Activated T-helper 17 cell treated with anti-CD3 and anti-CD28 coated beads, Interleukin-2, amount 50 U/mL, for 72 hours (primary cell): ENCODE measurements around the gene KANSL3. TPM values are rescaled to one million over a fixed set of nuclear protein-coding genes. Genes with fewer than 3 reads are reported as not detected.
"Not testable (repeated sequence)": the region's sequence is repeated elsewhere in the genome, so short reads cannot be mapped to it uniquely, and the experiment has no call there.

Source experiments
- ATAC-seq: fragments of 150-1000 bp; cut with Tn5 transposase; replicated peaks from 2 replicates; pipeline ENCODE4 v1.10.0; 2021; ENCODE audit warnings: mild to moderate bottlenecking, moderate library complexity
- H3K27ac Mint-ChIP-seq: one replicate; pipeline ENCODE4 v1.8.0; 2022; ENCODE audit warnings: mixed read lengths
- H3K27me3 Mint-ChIP-seq: one replicate; pipeline ENCODE4 v1.8.0; 2022; ENCODE audit warnings: mixed read lengths
- H3K36me3 Mint-ChIP-seq: one replicate; pipeline ENCODE4 v1.8.0; 2022; ENCODE audit warnings: low read depth, mild to moderate bottlenecking, mixed read lengths
- H3K4me1 Mint-ChIP-seq: one replicate; pipeline ENCODE4 v1.8.0; 2022; ENCODE audit warnings: mixed read lengths
- H3K4me3 Mint-ChIP-seq: one replicate; pipeline ENCODE4 v1.8.0; 2022; ENCODE audit warnings: mild to moderate bottlenecking, mixed read lengths
- H3K9me3 Mint-ChIP-seq: one replicate; pipeline ENCODE4 v1.8.0; 2022; ENCODE audit warnings: mixed read lengths
- total RNA-seq, 2 donors: library from RNA; stranded (reverse); gene quantifications; one replicate each; pipeline ENCODE4 v1.2.3, GENCODE V29; 2022

KANSL3 gene
- total RNA-seq, result 10 to 100 TPM; 59.5 to 59.7 TPM

DNA sequence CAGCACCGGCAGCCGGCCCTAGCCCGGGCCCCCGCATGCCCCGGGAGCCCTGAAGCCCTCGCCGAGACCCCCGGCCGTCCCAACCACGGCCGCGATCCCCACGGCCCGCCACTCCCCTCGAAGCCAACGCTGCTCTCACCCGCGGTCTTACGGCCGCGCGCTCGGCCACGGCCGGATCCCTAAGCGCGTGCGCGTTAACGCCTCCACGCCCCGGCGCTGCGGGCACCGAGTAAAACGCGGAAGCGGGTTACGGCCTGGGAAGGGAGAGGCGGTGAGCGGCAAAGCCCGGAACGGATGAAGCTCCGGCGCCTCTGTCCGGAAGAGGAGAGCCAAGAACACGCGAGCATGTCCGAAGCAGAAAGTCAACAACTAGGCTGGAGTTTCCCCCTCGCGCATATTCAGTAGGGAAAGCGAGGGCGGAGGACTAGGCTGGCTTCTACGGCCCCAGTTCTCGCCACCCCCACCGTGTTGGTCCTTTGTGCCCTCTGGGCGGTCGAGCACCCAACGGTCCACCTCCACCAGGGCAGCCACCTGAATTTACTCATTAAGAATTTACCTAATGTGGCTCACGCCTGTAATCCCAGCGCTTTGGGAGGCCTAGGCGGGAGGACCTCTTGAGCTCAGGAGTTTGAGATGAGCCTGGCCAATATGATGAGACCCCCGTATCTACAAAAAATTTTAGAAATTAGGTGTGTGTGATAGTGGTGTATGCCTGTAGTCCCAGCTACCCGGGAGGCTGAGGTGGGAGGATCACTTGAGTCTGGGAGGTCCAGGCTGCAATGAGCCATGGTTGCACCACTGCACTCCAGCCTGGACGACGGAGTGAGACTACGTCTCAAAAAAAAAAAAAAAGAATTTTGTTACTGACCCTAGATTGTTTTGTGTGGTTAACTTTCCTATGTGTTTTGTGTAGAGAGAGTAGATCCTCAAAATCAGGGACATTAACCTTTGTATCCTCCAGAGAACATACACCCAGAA lies at the start of gene KANSL3:
TSS of gene KANSL3 (minus strand) at position 169 of the 978 bp plus-strand sequence. CDS start 1,177 bp downstream, outside the sequence.
- peak within 1 kb of the TSS; percentile 88 for H3K27ac Mint-ChIP-seq
- no peaks in the 10 kb centered on the region for H3K27me3 Mint-ChIP-seq
- no peaks in the 10 kb centered on the region for H3K9me3 Mint-ChIP-seq
- H3K36me3 Mint-ChIP-seq, result peaks cover 45% of the 10 kb centered on the region
- peak within 1 kb of the TSS; percentile 93 for H3K4me3 Mint-ChIP-seq
- ATAC-seq, result peak; percentile 80
- H3K4me1 Mint-ChIP-seq, result peaks cover 26% of the 10 kb centered on the region

DNA sequence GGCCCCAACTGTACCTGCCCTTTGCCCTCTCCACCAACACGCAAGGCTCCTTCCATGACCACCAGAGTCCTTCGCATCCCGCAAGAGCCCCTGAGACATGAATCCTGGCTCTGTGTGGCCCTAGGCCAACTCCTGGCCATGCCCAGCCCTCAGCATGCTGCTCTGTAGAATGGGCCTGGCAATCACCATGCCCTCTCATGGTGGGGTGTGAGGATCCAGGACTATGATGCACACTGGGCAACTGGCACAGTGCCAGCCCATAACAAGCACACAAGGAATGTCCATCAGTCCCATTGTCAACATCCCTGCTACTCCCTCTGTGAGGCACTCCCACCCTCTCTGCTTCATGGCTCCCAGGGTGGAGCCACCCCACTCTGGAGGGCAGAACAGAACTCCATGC lies 49.2 kb upstream of the KANSL3 start:
- Mint-ChIP-seq H3K36me3 (no peaks in the 10 kb centered on the region), H3K4me1 (peaks cover 4% of the 10 kb centered on the region), H3K27me3 (peaks cover 11% of the 10 kb centered on the region), H3K4me3 (no peak overlapping the region), H3K9me3 (no peaks in the 10 kb centered on the region), H3K27ac (no peak overlapping the region)
- no peak for ATAC-seq

GRCh38 chr2:96685577-96686459 lies 47.7 kb upstream of the KANSL3 start:
- no peaks in the 10 kb centered on the region for H3K9me3 Mint-ChIP-seq
- H3K36me3 Mint-ChIP-seq, result no peaks in the 10 kb centered on the region
- H3K4me1 Mint-ChIP-seq, result peaks cover 4% of the 10 kb centered on the region

DNA sequence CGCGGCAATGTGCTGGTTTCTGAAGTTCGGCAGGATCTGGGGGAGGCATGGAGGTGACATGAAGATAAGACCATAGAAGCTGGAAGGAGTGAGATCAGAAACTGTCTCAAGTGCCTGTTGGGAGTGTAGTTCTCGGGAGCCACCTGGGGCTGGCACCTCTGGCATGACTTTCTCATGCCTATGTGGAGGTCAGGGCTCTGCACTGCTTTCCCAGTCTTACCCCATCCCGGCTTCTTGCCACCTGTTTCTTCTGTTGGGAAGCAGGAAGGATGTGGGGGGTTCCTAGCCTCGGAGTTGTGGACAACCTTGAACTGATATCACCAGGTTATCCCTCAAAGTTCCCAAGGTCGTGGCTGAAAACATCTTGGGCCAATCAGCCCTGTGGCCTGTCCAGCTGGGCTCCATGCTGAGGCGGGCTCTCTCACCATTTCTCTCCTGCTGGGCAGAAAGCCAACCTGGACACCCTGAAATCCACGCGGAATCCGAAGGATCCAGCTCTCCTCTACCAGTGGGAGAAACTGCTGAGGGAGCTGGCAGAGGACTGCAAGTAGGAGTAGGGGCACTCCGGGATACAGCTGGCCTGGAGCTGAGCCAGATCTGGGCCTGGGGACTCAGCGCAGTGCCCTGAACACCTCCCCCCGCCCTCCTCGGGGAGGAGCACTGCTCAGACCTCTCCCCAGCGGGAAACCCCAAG lies 46.9 kb upstream of the KANSL3 start:
- Mint-ChIP-seq H3K27ac (peak overlapping the region; percentile 49), H3K9me3 (no peaks in the 10 kb centered on the region), H3K27me3 (peaks cover 14% of the 10 kb centered on the region), H3K36me3 (no peaks in the 10 kb centered on the region), H3K4me3 (no peak overlapping the region), H3K4me1 (peaks cover 4% of the 10 kb centered on the region)
- no peak for ATAC-seq

More at GRCh38 chr2:96685577-96686459, 47.7 kb upstream of the KANSL3 start:
- ATAC-seq, result no peak
- H3K4me3 Mint-ChIP-seq, result no peak overlapping the region
- peaks cover 11% of the 10 kb centered on the region for H3K27me3 Mint-ChIP-seq
- H3K27ac Mint-ChIP-seq, result no peak overlapping the region

GRCh38 chr2:96683972-96684820 lies 46.1 kb upstream of the KANSL3 start:
- no peak for ATAC-seq
- H3K4me1 Mint-ChIP-seq, result peaks cover 4% of the 10 kb centered on the region
- H3K4me3 Mint-ChIP-seq, result no peak overlapping the region
- no peaks in the 10 kb centered on the region for H3K9me3 Mint-ChIP-seq
- H3K27me3 Mint-ChIP-seq, result peaks cover 14% of the 10 kb centered on the region
- H3K36me3 Mint-ChIP-seq, result no peaks in the 10 kb centered on the region
- peak overlapping the region; percentile 49 for H3K27ac Mint-ChIP-seq

DNA sequence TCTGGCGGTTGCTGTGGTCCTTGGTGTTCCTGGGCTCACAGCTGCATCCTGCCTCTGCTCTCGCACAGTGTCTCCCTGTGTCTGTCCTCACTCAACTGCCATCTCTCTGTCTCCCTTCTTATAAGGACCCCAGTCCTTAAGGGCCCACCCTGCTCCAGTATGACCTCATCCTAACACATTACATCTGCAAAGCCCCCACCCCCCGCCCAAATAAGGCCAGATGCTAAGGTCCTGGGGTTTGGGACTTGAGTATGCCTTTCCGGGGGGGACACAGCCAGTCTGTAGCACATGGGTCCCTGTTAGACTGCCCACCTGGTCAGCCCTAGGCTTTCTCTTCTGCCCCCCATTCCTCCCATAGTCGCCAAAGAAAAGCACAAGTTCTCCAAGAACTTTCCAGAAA lies 45.2 kb upstream of the KANSL3 start:
- H3K36me3 Mint-ChIP-seq, result no peaks in the 10 kb centered on the region
- no peaks in the 10 kb centered on the region for H3K9me3 Mint-ChIP-seq
- H3K27ac Mint-ChIP-seq, result no peak overlapping the region
- peaks cover 4% of the 10 kb centered on the region for H3K4me1 Mint-ChIP-seq
- H3K27me3 Mint-ChIP-seq, result peaks cover 14% of the 10 kb centered on the region
- no peak overlapping the region for H3K4me3 Mint-ChIP-seq
- ATAC-seq, result no peak

GRCh38 chr2:96681540-96681939 lies 43.4 kb upstream of the KANSL3 start:
- peaks cover 8% of the 10 kb centered on the region for H3K27me3 Mint-ChIP-seq
- H3K4me3 Mint-ChIP-seq, result no peak overlapping the region
- no peaks in the 10 kb centered on the region for H3K36me3 Mint-ChIP-seq
- H3K4me1 Mint-ChIP-seq, result peaks cover 4% of the 10 kb centered on the region
- no peak for ATAC-seq
- H3K9me3 Mint-ChIP-seq, result no peaks in the 10 kb centered on the region
- no peak overlapping the region for H3K27ac Mint-ChIP-seq

DNA sequence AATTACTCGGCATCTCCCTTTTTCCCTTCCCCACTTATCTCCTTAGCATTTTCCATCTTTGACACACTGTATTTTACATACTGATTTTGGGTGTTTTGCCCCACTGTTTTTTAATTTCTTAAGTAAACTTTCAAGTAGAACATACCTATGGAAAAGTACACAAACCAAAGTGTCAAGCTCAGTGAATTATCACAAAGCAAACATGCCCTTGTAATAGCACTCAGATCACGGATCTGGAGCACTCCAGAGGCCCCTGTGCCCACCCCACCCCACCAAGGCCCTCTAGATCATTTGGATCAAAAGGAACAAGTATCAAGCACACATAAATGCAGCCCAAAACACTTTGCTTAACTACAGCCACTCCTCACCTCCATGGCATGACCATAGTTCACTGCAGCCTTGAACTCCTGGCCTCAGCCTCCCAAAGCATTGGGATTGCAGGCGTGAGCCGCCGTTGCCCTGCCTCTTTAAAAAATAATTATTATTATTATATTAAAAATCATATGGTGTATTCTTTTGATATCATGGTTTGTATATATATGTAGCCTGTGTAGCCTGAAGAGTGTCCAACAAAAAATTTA lies 42.5 kb upstream of the KANSL3 start:
- Mint-ChIP-seq H3K9me3 (no peaks in the 10 kb centered on the region), H3K36me3 (no peaks in the 10 kb centered on the region), H3K4me1 (peaks cover 4% of the 10 kb centered on the region), H3K27ac (no peak overlapping the region), H3K4me3 (no peak overlapping the region), H3K27me3 (peaks cover 8% of the 10 kb centered on the region)
- no peak for ATAC-seq

DNA sequence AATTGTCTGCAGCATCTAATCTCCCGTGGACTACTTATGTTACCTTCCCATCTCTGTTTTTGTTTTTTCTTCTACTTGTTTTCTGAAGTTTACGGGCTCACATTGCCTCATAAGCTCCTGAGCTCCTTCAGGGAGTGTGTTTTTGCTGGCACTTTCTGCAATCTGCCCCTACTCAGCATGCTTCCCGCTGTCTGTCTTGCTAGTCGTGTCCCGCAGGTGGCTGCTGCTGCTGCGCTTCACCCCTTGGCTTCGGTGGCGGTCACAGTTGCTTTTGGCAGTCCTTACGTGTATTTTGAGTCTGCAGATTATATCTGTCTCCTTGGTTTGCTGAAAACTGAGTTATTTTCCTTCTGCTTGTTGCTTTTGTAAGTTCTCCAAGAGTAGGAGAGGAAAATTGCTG lies 41.7 kb upstream of the KANSL3 start:
- no peak for ATAC-seq
- Mint-ChIP-seq H3K4me3 (no peak overlapping the region), H3K27ac (no peak overlapping the region), H3K36me3 (no peaks in the 10 kb centered on the region), H3K4me1 (peaks cover 4% of the 10 kb centered on the region), H3K9me3 (no peaks in the 10 kb centered on the region), H3K27me3 (peaks cover 8% of the 10 kb centered on the region)

- Mint-ChIP-seq H3K27me3 (no peaks in the 10 kb centered on the region), H3K4me3 (no peak overlapping the region), H3K4me1 (no peaks in the 10 kb centered on the region), H3K27ac (no peak overlapping the region), H3K9me3 (no peaks in the 10 kb centered on the region), H3K36me3 (no peaks in the 10 kb centered on the region)
- no peak for ATAC-seq
Observed at GRCh38 chr2:96669539-96670215, 31.6 kb upstream of the KANSL3 start.

- Mint-ChIP-seq H3K27ac (no peak overlapping the region), H3K27me3 (no peaks in the 10 kb centered on the region), H3K9me3 (no peaks in the 10 kb centered on the region), H3K4me3 (no peak overlapping the region), H3K4me1 (no peaks in the 10 kb centered on the region), H3K36me3 (no peaks in the 10 kb centered on the region)
- ATAC-seq, result no peak
Observed at GRCh38 chr2:96668771-96669170, 30.7 kb upstream of the KANSL3 start.

GRCh38 chr2:96665717-96666116 lies 27.6 kb upstream of the KANSL3 start:
- not testable (repeated sequence) for H3K9me3 Mint-ChIP-seq, H3K36me3 Mint-ChIP-seq, H3K27ac Mint-ChIP-seq, H3K4me3 Mint-ChIP-seq, H3K4me1 Mint-ChIP-seq, H3K27me3 Mint-ChIP-seq, ATAC-seq

DNA sequence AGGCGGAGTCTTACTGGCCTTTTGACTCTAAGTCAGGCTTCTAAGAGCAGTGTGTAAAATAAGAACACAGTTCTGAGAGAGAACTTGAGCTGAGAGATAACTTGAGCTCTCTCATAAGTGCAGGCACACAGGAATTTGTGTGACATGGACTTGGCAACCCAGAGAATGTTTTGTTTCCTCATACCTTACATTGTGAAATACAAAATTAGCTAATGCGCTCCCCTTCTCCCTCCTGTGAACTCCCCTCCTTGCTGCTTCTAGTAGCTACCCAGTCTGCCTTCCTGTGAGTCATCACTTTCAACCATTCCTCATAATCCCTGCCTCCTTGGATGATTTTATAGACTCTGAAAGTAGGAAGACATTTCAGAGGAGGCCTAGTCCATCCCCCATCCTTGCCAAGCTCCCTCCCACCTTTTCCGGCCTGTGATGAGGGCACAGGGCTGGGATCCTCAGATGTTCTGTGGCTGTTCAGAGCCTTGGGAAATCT lies 27.0 kb upstream of the KANSL3 start:
- no peak for ATAC-seq
- Mint-ChIP-seq H3K27ac (no peak overlapping the region), H3K36me3 (no peaks in the 10 kb centered on the region), H3K4me1 (no peaks in the 10 kb centered on the region), H3K4me3 (no peak overlapping the region), H3K27me3 (peaks cover 4% of the 10 kb centered on the region), H3K9me3 (no peaks in the 10 kb centered on the region)
